GM18519 (cell line): ENCODE measurements around the gene SLC7A5.
"Not testable (repeated sequence)": the region's sequence is repeated elsewhere in the genome, so short reads cannot be mapped to it uniquely, and the experiment has no call there.

Experiments
- ATAC-seq: cut with Tn5 transposase; IDR thresholded peaks from one replicate; pipeline ENCODE4 v1.9.1; 2021; ENCODE audit warnings: mild to moderate bottlenecking, moderate library complexity; ENCODE audit not compliant: unreplicated experiment, low FRiP score

The SLC7A5 gene

GRCh38 chr16:87889762-87890161, 20.5 kb upstream of the SLC7A5 start:
- ATAC-seq: not testable (repeated sequence)

GRCh38 chr16:87888346-87888745, 19.0 kb upstream of the SLC7A5 start:
- not testable (repeated sequence) for ATAC-seq

- ATAC-seq: not testable (repeated sequence)
Observed at GRCh38 chr16:87887931-87888330, 18.6 kb upstream of the SLC7A5 start.

DNA sequence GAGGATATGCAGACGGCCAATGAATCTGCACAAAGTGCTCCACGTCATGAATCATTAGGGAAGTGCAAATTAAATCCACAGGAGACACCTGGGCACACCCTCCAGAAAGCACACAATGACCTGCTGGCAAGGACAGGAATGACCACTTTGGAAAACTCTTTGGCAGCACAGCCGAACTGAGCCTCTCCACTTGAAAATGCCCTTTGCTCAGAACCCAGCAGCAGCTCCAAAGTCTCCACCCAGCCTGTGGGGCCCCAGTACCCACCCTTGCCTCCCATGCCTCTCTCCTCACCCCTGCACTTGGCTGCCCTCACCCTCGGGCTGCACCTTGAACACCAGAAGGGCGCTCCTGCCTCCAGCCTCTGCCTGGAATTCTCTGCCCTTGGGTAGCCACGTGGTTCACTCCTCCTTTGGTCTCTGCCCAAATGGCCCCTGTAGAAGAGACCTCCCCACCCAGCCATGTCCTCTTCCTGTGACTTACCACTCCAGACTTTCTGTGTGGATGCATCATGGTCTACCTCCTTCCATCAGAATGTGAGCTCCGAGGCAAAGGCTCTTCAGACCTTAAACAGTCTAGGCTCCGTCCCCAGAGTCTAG, 16.2 kb upstream of the SLC7A5 start:
- not testable (repeated sequence) for ATAC-seq

DNA sequence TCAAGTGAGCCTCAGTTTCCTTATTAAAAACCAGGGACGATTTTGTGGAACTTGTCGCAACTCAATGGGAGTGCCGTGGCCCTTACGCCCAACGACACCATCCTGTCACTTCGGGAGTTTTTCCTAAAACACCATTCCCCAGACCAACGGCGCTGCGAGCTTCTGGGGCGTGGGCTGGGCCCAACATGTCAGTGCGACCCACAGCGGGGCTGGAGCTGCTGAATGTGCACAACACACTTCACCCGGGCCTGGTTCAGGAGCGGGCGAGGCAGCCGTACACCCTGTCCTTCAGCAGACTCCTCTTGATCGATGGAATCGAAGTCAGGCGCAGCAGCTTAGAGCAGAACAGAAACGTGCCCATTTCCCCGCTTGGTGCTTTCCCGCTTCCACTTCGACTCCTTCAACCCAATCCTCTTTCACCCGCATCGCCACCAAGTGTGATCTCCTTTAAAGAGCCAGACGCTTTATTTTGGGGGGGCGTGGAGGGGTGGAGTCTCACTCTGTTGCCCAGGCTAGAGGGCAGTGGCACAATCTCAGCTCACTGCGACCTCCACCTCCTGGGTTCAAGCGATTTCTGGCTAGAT, 13.2 kb upstream of the SLC7A5 start:
- no peak for ATAC-seq

- no peak for ATAC-seq
Observed at GRCh38 chr16:87881324-87882200, 12.3 kb upstream of the SLC7A5 start.

DNA sequence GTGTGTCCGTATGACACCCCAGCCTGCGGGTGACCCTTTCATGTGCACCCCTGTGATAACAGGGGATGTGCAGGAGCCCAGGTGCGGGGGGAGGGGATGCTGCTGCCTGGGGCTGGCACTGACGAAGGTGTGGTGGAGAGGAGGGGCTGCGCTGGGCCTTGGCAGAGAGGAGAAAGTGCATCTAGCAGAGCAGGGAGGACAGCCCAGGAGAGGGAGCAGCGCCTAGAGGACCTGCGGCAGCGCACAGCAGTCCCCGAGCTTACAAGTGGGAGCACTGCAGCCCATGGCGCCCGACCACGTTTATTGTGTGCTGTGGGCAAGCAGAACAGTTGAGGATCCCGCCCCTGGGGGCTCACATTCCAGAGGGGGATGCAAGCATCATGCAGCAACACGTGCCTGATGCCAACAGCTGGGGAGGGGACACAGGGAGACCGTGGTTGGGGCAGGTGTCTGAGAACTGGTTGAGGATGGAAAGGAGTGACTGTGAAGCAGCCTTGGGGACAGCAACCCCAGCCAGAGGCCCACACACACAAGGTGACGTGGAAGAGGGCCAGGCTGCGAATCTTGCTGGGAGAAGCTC, 10.9 kb upstream of the SLC7A5 start:
- ATAC-seq: no peak

DNA sequence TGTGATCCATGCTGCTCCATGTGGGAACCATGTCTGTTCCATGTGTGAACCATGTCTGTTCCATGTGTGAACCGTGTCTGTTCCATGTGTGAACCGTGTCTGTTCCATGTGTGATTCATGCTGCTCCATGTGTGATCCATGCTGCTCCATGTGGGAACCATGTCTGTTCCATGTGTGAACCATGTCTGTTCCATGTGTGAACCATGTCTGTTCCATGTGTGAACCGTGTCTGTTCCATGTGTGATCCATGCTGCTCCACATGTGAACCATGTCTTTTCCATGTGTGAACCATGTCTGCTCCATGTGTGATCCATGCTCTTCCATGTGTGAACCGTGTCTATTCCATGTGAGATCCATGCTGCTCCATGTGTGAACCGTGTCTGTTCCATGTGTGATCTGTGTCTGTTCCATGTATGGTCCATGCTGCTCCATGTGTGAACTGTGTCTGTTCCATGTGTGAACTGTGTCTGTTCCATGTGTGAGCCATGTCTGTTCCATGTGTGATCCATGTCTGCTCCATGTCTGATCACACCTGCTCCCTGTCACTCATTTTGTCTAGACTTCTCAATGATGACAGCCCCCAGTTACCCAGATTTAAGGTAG, 10.2 kb upstream of the SLC7A5 start:
- ATAC-seq: not testable (repeated sequence)

- ATAC-seq: no peak
Observed at GRCh38 chr16:87878704-87879103, 9.4 kb upstream of the SLC7A5 start.

GRCh38 chr16:87877942-87878507, 8.7 kb upstream of the SLC7A5 start:
- no peak for ATAC-seq

- ATAC-seq: no peak
Observed at GRCh38 chr16:87874639-87875427, 5.5 kb upstream of the SLC7A5 start.

DNA sequence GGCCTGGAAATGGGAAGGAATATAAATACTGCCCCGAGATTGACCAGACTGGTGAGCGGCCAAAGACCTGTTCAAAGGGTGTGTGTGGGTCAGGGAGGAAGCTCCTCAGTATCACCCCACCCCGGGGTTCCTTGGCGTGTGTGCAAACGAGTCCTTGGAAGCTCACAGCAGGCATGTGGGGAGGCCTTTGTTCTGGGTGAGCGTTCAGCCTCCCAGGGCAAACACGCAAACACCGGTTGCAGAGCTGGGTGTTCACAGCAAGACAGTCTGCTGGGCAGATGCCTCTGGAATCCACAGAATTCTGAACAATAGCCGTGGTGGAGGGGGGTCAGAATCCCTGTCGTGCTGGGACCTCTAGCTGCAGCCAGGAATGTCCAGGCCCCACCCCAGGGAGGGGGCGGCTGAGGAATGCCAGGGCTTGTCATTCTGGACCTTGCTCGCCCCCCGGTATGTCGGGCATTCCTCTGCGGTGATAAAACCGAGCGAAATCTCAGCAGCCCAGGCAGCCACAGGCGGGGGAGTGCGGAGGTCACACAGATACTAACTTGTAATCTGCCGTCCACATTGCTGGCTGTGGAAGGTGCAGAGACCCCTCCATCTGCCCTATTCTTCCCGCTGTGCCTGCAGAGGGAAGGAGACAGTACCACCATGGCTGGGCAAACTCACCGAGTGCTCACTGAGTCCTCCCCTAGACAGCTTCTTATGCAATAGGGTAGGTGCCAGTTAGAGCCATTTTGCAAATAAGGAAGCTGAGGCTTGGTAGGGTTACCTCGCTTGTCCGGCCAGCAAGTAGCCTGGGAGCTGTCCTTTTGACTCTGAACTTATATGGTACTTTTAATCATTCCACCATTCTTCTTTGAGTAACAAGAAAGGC, 1.3 kb upstream of the SLC7A5 start:
- not testable (repeated sequence) for ATAC-seq

DNA sequence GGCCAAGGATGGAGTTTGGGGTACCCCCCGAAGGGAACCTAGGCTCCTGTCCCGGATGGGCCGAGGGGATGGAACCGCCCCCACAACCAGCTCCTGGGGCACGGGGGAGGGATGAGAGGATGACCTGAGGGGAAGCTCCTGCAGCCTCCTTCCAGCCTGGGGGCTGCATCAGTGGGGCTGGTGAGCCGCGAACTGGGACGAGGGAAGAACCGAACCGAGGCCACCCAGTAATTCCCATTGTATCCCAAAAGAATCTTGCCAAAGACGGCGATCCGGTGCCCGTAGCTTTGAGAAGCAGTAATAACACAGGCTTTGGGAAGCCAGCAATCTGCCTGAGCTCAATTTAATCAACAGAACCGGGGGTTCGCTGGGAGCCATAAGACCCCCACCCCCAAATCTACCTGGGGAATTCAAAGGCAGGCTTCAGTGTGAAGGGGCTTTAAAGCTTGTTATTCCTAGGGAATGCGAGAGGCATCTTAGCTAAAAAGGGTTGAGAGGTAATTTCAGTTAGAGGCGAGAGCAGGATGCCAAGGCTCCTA, 641 bp upstream of the SLC7A5 start:
- not testable (repeated sequence) for ATAC-seq

DNA sequence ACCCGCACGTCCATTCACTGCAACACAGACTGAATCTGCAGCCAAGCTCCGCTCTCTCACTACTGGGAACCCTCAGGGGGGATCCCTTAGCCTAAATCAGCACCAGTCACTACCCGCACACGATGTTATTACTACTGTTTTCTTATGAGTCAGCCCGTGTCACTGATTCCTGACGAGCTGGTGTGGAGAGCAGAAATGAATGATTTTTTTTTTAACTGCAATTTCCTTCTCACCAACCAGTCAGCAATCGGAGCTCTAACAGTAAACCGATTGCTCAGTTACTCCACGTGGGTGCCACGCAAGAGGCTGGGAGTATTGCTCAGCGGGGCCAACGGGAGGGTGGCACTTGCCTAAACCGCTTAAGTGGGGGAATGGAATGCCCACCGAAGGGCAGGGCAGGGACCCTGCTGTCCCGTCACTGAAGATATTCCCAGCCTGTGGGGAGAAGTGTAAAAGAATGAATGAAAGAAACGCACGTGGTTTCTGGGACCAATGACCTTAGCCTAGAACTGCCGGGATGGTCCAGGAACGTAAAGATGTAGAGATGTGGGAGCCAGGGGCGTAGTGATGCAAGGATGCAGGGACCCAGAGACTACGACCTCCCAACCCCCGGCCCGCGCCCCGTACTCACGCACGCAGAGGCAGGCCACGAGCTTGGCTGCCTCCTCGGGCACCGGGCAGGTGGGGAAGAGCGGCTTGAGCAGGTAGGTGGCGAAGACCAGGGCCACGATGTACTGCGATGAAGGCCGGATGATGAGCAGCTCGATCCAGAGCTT, 865 bp downstream of the SLC7A5 start:
- ATAC-seq: not testable (repeated sequence)

- ATAC-seq: not testable (repeated sequence)
Observed at GRCh38 chr16:87865902-87866555, 3.3 kb downstream of the SLC7A5 start.

DNA sequence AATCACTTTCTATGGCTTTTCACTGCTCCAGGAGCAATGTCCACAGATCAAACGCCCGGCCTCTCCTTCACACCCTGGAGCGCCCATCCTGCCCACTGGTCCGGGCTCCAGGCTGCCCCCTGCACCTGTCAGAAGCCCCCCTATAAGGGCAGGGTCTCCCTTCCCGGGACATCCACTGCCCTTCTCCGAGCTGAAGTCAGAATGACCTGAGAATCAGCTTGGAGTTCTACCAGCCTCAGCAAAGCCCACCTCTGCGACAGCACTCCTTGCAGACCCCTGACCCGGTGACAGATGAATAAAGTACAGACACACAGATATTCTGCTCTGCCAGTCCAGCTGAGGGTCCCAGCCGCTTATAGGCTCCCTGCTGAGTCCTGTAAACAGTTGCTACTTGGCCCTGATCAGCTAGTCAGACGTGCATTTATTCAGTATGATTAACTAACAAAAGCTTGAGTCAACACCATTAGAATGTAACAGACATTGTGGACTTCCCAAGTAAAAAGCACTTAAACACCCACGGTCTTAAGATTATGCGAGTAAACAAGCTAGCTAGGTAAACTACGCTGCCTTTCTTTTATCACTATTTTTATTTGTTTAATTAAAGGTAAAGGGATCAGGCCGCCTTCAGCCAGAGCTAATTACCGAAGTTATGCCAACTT, 4.8 kb downstream of the SLC7A5 start:
- no peak for ATAC-seq

DNA sequence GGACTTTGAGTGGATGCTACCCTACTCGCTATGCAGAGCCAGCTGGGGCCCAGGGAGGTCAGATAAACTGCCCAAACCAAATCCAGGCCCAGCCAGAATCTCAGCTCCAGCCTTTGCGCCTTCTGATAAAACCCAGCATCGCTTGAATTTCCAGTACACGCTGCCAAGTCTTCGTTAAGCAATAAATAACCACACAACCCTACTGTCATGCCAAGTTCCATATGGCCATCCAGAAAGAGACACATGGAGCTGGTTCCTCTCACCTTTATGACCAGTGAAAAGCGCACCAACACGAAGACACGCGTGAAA, 6.0 kb downstream of the SLC7A5 start:
- not testable (repeated sequence) for ATAC-seq
